ENCODE results near the gene FBL.

The FBL gene

GRCh38 chr19:39788244-39788643 is 57.9 kb downstream of the FBL start:
- no peak for DNase-seq (ENCODE audit: low spot score)

Measured in ecto neural progenitor cell (in vitro differentiated cells).